ENCODE measurements around the gene NUDT8.
"Not testable (repeated sequence)": the region's sequence is repeated elsewhere in the genome, so short reads cannot be mapped to it uniquely, and the experiment has no call there.

The NUDT8 gene

DNA sequence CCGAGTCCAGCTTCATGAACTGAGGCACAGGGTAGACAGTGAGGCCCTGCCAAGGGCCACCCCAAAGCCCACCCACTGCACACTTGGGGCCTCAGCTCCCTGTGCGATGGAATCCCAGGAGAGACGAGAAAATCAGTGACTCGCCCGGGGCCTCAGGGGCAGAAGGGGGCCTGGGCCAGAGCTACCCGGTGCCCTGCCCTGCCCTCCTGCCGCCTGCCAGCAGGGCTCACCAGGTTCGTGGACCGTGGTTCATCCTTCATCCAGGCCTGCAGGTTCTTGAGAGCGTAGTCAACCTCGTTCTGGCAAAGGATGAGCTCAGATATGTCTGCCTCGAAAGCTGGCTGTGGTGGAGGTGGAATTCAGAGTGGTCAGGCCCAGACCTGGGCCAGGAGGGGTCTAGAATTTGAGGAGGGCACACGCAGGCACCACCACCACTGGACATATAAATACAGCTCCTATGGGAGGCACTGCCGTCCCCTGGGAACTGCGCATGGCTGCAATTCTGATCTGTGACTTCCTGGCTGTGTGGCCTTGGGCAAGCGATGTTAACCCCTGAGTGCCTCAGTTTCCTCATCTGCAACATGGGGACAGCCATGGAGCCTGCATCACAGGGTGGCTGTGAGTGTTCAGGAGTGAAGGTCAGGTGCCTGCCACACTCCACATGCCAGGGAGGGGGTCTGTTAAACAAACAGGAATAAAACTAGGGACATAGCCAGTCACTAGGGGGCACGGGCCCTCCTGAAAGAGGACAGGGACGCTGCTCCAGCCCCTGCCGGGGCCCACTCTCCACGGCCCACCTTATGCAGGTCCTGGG, 37.1 kb upstream of the NUDT8 start:
- H3K4me1 ChIP-seq (ENCODE audit: control insufficient read depth in 2 of 2, insufficient read depth in 2 of 2, low read length in 2 of 2) = peaks cover 0 to 7% of the 10 kb centered on the region in 2 donors
- H3K9me3 ChIP-seq (ENCODE audit: control insufficient read depth in 2 of 2, low read length in 2 of 2) = no peaks in the 10 kb centered on the region
- H3K27ac ChIP-seq (ENCODE audit: low read depth in 2 of 2, low read length in 2 of 2) = no peak overlapping the region
- H3K9ac ChIP-seq (ENCODE audit: low read depth in 1 of 2, low read length in 2 of 2) = no peak overlapping the region
- no peak overlapping the region for H3K4me3 ChIP-seq (ENCODE audit: low read length in 2 of 2)
- H3K36me3 ChIP-seq (ENCODE audit: control insufficient read depth in 2 of 2, insufficient read depth in 2 of 2, low read length in 2 of 2) = no peaks in the 10 kb centered on the region
- H3K27me3 ChIP-seq (ENCODE audit: control insufficient read depth in 2 of 2, insufficient read depth in 2 of 2, low read length in 2 of 2) = no peaks in the 10 kb centered on the region

DNA sequence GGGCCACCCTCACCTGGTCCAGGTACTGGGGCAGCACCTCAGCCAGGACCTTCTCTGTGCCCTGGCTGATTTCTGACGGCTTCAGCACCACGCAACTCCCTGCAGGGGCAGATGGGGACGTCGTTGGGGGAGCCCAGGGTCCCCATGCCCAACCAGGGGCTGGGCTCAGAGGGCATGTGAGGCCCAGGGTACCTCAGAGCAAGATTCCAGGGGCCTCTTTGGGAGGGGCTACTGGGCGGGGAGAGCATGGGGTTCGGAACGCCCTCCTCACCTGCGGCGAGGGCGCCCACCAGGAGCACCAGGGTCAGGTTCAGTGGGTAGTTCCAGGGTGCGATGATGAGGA, 36.5 kb upstream of the NUDT8 start:
- Histone ChIP-seq H3K36me3 (ENCODE audit: control insufficient read depth in 2 of 2, insufficient read depth in 2 of 2, low read length in 2 of 2) (no peaks in the 10 kb centered on the region), H3K27ac (ENCODE audit: low read depth in 2 of 2, low read length in 2 of 2) (no peak overlapping the region), H3K4me3 (ENCODE audit: low read length in 2 of 2) (no peak overlapping the region), H3K4me1 (ENCODE audit: control insufficient read depth in 2 of 2, insufficient read depth in 2 of 2, low read length in 2 of 2) (peaks cover 0 to 7% of the 10 kb centered on the region in 2 donors), H3K27me3 (ENCODE audit: control insufficient read depth in 2 of 2, insufficient read depth in 2 of 2, low read length in 2 of 2) (no peaks in the 10 kb centered on the region), H3K9me3 (ENCODE audit: control insufficient read depth in 2 of 2, low read length in 2 of 2) (no peaks in the 10 kb centered on the region), H3K9ac (ENCODE audit: low read depth in 1 of 2, low read length in 2 of 2) (no peak overlapping the region)

DNA sequence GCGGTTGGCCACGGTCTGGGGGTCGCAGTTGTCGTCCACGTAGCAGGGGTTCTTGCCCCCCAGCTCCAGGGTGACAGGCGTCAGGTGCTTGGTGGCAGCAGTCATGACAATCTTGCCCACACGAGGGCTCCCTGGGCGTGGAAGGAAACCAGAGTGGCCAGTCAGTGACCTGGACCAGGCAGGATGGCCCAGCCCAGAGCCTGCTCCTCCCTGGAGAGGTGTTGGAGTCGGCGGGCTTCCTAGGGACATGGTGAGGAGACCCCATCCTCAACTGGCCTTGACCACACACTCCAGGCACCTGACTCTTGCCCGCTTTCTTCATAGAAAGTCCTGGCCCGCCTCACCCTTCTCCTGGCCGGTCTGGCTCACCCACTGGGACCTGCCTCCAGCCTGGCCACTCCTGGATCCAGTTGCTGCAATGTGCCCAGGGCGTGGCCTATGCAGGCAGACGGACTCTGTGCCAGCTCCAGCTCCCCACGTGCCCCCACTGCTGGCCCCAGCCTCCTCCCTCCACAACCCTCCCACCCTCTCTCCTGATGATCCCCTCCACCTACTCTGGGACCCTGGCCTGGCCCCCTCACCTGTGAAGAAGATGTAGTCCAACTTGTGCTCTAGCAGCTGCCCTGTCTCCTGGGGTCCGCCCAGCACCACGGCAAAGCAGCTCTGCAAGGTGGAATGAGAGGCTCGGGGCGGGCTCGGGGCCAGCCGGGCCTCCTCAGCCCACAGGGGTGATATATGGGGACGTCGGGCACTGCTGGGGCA, 36.0 kb upstream of the NUDT8 start:
- Histone ChIP-seq H3K27ac (ENCODE audit: low read depth in 2 of 2, low read length in 2 of 2) (no peak overlapping the region), H3K36me3 (ENCODE audit: control insufficient read depth in 2 of 2, insufficient read depth in 2 of 2, low read length in 2 of 2) (no peaks in the 10 kb centered on the region), H3K27me3 (ENCODE audit: control insufficient read depth in 2 of 2, insufficient read depth in 2 of 2, low read length in 2 of 2) (no peaks in the 10 kb centered on the region), H3K4me1 (ENCODE audit: control insufficient read depth in 2 of 2, insufficient read depth in 2 of 2, low read length in 2 of 2) (peaks cover 0 to 7% of the 10 kb centered on the region in 2 donors), H3K4me3 (ENCODE audit: low read length in 2 of 2) (no peak overlapping the region), H3K9me3 (ENCODE audit: control insufficient read depth in 2 of 2, low read length in 2 of 2) (no peaks in the 10 kb centered on the region), H3K9ac (ENCODE audit: low read depth in 1 of 2, low read length in 2 of 2) (no peak overlapping the region)

DNA sequence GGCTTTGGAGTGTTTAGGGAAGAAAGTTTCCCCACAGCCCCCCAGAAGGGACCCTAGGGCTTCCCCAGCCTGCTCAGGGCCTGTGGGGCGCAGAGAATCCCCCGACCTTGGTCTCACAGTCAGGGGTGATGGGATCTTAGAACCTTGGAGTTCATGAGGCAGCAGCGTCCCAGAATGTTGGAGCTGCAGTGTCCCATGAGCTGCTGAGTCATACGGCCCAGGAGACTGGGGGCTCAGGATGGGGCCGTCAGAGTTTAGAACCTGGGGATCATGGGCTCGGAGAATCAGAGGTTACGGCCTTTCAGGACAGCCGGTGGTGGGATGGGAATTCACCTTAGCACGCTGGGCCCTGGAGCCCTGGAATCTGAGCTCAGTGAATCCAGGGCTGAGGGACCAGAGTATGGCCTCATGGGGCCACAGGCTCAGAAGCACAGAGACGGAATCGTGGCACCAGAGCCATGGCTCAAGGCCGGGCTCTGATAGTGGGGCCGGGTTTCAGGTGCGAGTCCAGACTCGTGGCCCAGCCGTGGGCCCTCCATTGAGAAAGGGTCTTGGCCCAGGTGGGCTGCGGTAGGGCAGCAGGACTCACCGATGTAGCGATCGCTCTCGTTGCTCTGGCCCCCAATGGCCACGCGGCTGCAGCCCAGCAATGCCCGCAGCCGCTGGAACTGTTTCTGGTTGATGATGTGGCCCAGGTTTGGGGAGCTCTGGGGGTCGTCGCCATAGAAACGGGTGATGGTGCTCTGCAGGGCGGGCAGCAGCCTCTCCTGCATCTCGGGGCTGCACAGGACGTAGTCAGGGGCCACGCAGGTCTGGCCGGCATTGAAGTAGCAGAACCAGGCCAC, 35.2 kb upstream of the NUDT8 start:
- Histone ChIP-seq H3K36me3 (ENCODE audit: control insufficient read depth in 2 of 2, insufficient read depth in 2 of 2, low read length in 2 of 2) (no peaks in the 10 kb centered on the region), H3K27ac (ENCODE audit: low read depth in 2 of 2, low read length in 2 of 2) (no peak overlapping the region), H3K4me1 (ENCODE audit: control insufficient read depth in 2 of 2, insufficient read depth in 2 of 2, low read length in 2 of 2) (peaks cover 0 to 7% of the 10 kb centered on the region in 2 donors), H3K9ac (ENCODE audit: low read depth in 1 of 2, low read length in 2 of 2) (no peak overlapping the region), H3K27me3 (ENCODE audit: control insufficient read depth in 2 of 2, insufficient read depth in 2 of 2, low read length in 2 of 2) (no peaks in the 10 kb centered on the region), H3K4me3 (ENCODE audit: low read length in 2 of 2) (no peak overlapping the region), H3K9me3 (ENCODE audit: control insufficient read depth in 2 of 2, low read length in 2 of 2) (no peaks in the 10 kb centered on the region)

DNA sequence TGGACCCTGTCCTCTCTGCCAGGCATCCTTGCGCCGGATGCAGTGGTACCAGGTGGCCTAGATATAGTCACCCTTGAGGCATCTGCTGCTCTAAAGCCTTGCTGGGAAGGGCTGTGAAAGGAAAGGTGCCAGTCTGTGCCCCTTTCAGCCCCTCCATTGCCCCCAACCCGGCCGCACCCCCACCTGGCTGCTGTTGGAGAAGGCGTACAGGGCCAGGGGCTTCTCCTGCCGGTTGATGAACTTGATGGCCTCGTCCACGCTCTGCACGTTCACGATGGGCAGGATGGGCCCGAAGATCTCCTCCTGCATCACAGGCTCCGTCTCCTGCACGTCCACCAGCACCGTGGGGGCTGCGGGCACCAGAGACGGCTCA, 34.5 kb upstream of the NUDT8 start:
- no peak overlapping the region for H3K4me3 ChIP-seq (ENCODE audit: low read length in 2 of 2)
- peaks cover 0 to 7% of the 10 kb centered on the region in 2 donors for H3K4me1 ChIP-seq (ENCODE audit: control insufficient read depth in 2 of 2, insufficient read depth in 2 of 2, low read length in 2 of 2)
- H3K27me3 ChIP-seq (ENCODE audit: control insufficient read depth in 2 of 2, insufficient read depth in 2 of 2, low read length in 2 of 2) = no peaks in the 10 kb centered on the region
- no peak overlapping the region for H3K27ac ChIP-seq (ENCODE audit: low read depth in 2 of 2, low read length in 2 of 2)
- H3K9me3 ChIP-seq (ENCODE audit: control insufficient read depth in 2 of 2, low read length in 2 of 2) = no peaks in the 10 kb centered on the region
- no peaks in the 10 kb centered on the region for H3K36me3 ChIP-seq (ENCODE audit: control insufficient read depth in 2 of 2, insufficient read depth in 2 of 2, low read length in 2 of 2)
- H3K9ac ChIP-seq (ENCODE audit: low read depth in 1 of 2, low read length in 2 of 2) = no peak overlapping the region

DNA sequence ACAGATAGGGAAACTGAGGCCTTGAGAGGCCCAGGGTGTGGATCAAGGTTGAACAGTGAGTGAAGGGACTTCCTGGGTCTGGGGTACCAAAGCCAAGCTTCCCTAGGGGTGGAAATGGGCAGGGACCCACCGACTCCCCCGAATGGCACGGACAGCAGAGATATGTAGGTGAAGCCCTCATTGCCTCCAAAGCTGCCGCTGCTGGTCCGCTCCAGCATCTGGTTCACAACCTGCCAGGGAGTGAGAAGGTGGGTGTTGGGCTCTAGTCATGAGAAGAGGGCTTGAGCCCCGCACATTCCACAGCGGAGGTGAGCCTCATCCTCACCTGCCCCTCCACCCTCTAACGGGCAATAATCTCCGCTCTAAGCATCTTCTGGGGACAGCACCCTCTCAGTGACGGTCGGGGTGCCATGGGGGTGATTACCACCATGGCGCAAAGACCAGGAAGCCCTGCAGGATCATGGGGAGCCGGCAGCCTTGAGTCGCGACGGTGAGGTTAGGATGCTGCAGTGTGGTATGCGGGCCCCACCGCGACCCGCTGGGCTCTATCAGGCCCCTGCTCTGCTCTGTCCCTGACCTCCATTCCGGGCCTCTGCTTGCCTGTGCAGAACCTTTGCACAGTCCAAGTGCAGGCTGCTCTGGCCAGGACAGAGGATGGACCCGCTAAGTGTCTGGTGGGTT, 33.9 kb upstream of the NUDT8 start:
- H3K4me3 ChIP-seq (ENCODE audit: low read length in 2 of 2) = no peak overlapping the region
- H3K4me1 ChIP-seq (ENCODE audit: control insufficient read depth in 2 of 2, insufficient read depth in 2 of 2, low read length in 2 of 2) = peaks cover 0 to 7% of the 10 kb centered on the region in 2 donors
- no peak overlapping the region for H3K27ac ChIP-seq (ENCODE audit: low read depth in 2 of 2, low read length in 2 of 2)
- H3K36me3 ChIP-seq (ENCODE audit: control insufficient read depth in 2 of 2, insufficient read depth in 2 of 2, low read length in 2 of 2) = no peaks in the 10 kb centered on the region
- no peaks in the 10 kb centered on the region for H3K27me3 ChIP-seq (ENCODE audit: control insufficient read depth in 2 of 2, insufficient read depth in 2 of 2, low read length in 2 of 2)
- no peak overlapping the region for H3K9ac ChIP-seq (ENCODE audit: low read depth in 1 of 2, low read length in 2 of 2)
- no peaks in the 10 kb centered on the region for H3K9me3 ChIP-seq (ENCODE audit: control insufficient read depth in 2 of 2, low read length in 2 of 2)

DNA sequence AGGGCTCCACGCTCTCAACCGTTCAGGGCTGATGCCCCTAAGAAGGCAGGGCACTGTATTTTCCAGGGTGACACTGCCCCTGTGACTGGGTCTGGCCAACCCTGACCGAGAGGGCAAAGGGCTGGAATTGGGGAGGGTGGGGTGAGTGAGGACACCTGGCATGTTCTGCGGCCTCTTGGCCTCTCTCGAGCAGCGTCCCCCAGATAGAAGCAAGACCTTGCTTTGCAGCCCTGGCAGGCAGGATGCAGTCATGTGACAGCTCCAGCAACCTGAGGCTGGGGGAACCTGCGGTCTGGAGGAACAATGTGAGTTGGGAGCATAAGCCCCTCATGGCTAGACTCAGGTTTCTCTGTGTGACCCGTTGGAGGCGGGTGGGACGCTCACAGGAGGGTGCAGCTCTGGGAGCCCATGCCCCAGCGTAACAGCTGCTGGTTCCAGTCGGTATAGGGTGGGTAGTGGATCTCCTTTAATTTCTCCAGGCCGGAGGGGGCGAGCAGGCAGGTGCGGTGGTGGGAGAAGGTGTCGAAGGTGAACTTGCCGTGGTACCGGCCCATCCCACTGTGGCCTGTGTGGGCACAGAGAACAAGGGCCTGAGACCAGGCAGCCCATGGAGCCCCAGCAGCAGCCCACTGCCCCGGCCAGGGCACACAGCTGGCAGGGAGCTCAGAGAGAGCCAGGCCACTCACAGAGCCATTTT, 33.2 kb upstream of the NUDT8 start:
- H3K4me1 ChIP-seq (ENCODE audit: control insufficient read depth in 2 of 2, insufficient read depth in 2 of 2, low read length in 2 of 2) = peaks cover 0 to 7% of the 10 kb centered on the region in 2 donors
- H3K36me3 ChIP-seq (ENCODE audit: control insufficient read depth in 2 of 2, insufficient read depth in 2 of 2, low read length in 2 of 2) = no peaks in the 10 kb centered on the region
- no peak overlapping the region for H3K27ac ChIP-seq (ENCODE audit: low read depth in 2 of 2, low read length in 2 of 2)
- no peak overlapping the region for H3K4me3 ChIP-seq (ENCODE audit: low read length in 2 of 2)
- no peaks in the 10 kb centered on the region for H3K27me3 ChIP-seq (ENCODE audit: control insufficient read depth in 2 of 2, insufficient read depth in 2 of 2, low read length in 2 of 2)
- H3K9ac ChIP-seq (ENCODE audit: low read depth in 1 of 2, low read length in 2 of 2) = no peak overlapping the region
- no peaks in the 10 kb centered on the region for H3K9me3 ChIP-seq (ENCODE audit: control insufficient read depth in 2 of 2, low read length in 2 of 2)

DNA sequence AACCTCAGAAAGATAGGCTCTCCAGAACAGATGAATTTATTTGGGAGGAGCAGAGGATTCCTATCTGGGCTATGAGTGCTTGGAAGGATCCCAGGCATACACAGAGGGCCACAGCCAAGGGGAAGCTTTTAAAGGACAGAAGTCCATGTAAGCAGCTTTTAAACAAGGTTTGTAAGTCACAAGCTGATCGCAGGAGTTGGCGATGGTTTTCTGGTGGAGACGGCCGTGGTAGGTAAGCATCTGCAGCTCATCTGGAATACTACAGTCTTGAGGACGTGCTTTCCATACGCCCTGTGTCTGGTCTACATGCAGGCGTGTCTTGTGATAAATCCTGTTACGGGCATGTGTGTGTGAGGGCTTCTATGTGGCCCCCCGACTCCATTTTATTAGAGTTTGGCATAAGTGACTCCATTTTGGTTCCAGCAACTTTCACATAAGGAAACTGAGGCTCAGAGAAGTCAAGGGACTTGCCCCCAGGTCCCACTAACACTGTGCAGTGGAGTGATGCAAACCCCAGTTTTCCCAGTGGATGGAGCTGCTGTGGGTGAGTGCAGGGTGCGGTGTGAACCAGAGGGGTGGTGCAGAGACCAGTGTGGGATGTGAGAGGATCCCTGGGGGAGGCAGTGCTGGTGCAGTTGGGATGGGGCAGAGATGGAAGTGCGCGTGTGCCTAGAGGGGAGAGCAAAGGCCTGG, 32.6 kb upstream of the NUDT8 start:
- Histone ChIP-seq H3K9me3 (ENCODE audit: control insufficient read depth in 2 of 2, low read length in 2 of 2) (no peaks in the 10 kb centered on the region), H3K4me1 (ENCODE audit: control insufficient read depth in 2 of 2, insufficient read depth in 2 of 2, low read length in 2 of 2) (peaks cover 0 to 7% of the 10 kb centered on the region in 2 donors), H3K36me3 (ENCODE audit: control insufficient read depth in 2 of 2, insufficient read depth in 2 of 2, low read length in 2 of 2) (no peaks in the 10 kb centered on the region), H3K27ac (ENCODE audit: low read depth in 2 of 2, low read length in 2 of 2) (no peak overlapping the region), H3K27me3 (ENCODE audit: control insufficient read depth in 2 of 2, insufficient read depth in 2 of 2, low read length in 2 of 2) (no peaks in the 10 kb centered on the region), H3K4me3 (ENCODE audit: low read length in 2 of 2) (no peak overlapping the region), H3K9ac (ENCODE audit: low read depth in 1 of 2, low read length in 2 of 2) (no peak overlapping the region)

DNA sequence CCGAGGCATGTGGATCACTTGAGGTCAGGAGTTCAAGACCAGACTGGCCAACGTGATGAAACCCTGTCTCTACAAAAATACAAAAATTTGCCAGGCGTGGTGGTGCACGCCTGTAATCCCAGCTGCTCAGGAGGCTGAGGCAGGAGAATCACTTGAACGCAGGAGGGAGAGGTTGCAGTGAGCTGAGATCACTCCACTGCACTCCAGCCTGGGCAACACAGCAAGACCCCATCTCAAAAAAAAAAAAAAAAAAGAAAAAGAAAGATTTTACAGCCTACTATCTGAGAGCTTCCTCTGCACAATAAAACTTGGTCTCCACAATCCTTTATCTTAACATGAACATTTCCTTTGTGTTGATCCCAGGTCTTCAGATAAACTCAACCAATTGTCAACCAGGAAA, 31.0 kb upstream of the NUDT8 start:
- H3K4me1 ChIP-seq (ENCODE audit: control insufficient read depth in 2 of 2, insufficient read depth in 2 of 2, low read length in 2 of 2); H3K9me3 ChIP-seq (ENCODE audit: control insufficient read depth in 2 of 2, low read length in 2 of 2); H3K36me3 ChIP-seq (ENCODE audit: control insufficient read depth in 2 of 2, insufficient read depth in 2 of 2, low read length in 2 of 2); H3K27me3 ChIP-seq (ENCODE audit: control insufficient read depth in 2 of 2, insufficient read depth in 2 of 2, low read length in 2 of 2); H3K27ac ChIP-seq (ENCODE audit: low read depth in 2 of 2, low read length in 2 of 2); H3K9ac ChIP-seq (ENCODE audit: low read depth in 1 of 2, low read length in 2 of 2); H3K4me3 ChIP-seq (ENCODE audit: low read length in 2 of 2): not testable (repeated sequence)

Data from mucosa of rectum (tissue), 2 donors.